Mammary epithelial cell (primary cell): Measurements from ENCODE around the gene SLC35E3.

ENCODE experiments used
- CTCF ChIP-seq, 2 donors: IDR thresholded peaks in 1 of 2; conservative IDR thresholded peaks in 1 of 2; 2 replicates each; pipeline ENCODE4 v1.5.1; 2011 to 2012; ENCODE audit warnings: inconsistent platforms in 2 of 2, low read length in 2 of 2, mild to moderate bottlenecking in 2 of 2, control low read depth in 1 of 2, low read depth in 1 of 2; ENCODE audit not compliant: insufficient read depth in 1 of 2; ENCODE audit errors: extremely low read depth in 1 of 2
- EZH2 ChIP-seq: IDR thresholded peaks from 2 replicates; pipeline ENCODE4 v1.6.1; 2012; ENCODE audit warnings: low read length, inconsistent platforms, borderline replicate concordance

- no peak for TF ChIP-seq CTCF (conservative IDR thresholded peaks at IDR 0.05 in 1 of 2, IDR thresholded peaks at IDR 0.05 in 1 of 2; ENCODE audit: extremely low read depth in 1 of 2, insufficient read depth in 1 of 2, low read depth in 1 of 2, low read length in 2 of 2)
- no peak for TF ChIP-seq EZH2
These were observed 6.1 kb upstream of the SLC35E3 start for GRCh38 chr12:68739891-68740290.
